ENCODE data around the gene LARP6.

DNA sequence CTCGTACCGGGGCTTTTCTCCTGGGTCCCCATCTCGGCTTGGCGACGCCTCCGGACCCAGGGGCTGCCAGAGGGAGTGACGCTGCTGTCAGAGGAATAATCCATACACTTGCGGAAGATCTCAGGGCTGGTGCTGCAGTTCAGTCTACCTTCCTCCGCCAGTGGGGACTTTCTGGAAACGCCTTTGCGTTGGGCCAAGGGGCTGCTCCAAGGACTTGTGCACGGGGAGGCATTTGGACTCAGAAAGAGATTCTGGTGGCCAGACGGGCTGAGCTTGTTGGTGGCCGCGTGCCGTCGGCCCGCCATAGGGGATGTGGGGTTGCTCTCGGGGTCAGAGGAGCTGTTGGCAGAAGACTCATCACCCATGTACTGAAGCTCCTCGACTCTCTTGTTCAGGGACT, 21.8 kb downstream of the LARP6 start:
- TF ChIP-seq, protein P1, sequence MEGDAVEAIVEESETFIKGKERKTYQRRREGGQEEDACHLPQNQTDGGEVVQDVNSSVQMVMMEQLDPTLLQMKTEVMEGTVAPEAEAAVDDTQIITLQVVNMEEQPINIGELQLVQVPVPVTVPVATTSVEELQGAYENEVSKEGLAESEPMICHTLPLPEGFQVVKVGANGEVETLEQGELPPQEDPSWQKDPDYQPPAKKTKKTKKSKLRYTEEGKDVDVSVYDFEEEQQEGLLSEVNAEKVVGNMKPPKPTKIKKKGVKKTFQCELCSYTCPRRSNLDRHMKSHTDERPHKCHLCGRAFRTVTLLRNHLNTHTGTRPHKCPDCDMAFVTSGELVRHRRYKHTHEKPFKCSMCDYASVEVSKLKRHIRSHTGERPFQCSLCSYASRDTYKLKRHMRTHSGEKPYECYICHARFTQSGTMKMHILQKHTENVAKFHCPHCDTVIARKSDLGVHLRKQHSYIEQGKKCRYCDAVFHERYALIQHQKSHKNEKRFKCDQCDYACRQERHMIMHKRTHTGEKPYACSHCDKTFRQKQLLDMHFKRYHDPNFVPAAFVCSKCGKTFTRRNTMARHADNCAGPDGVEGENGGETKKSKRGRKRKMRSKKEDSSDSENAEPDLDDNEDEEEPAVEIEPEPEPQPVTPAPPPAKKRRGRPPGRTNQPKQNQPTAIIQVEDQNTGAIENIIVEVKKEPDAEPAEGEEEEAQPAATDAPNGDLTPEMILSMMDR (IDR thresholded peaks at IDR 0.05 in 8 of 11, conservative IDR thresholded peaks at IDR 0.05 in 3 of 11), result no peak
- TF ChIP-seq POLR2A (IDR thresholded peaks at IDR 0.05) (no peak), POLR2AphosphoS5 (IDR thresholded peaks at IDR 0.05) (no peak)

Measured in spleen (tissue), 7 donors.